Mesodermal cell (in vitro differentiated cells): ENCODE measurements around the gene RNF5.
A peak's percentile ranks its signal among the peaks of the same experiment; 100 is the strongest.
"Not testable (repeated sequence)": the region's sequence is repeated elsewhere in the genome, so short reads cannot be mapped to it uniquely, and the experiment has no call there.

Experiments used
- H3K27ac ChIP-seq: 2 replicates; pipeline ENCODE4 v1.7.0; 2013; ENCODE audit warnings: mild to moderate bottlenecking, low read depth, low read length, moderate library complexity; ENCODE audit not compliant: severe bottlenecking
- H3K36me3 ChIP-seq: 2 replicates; pipeline ENCODE4 v1.7.1; 2013; ENCODE audit warnings: mild to moderate bottlenecking, low read length, moderate library complexity; ENCODE audit not compliant: control insufficient read depth, insufficient read depth
- H3K4me1 ChIP-seq: one replicate; pipeline ENCODE4 v1.7.1; 2013; ENCODE audit warnings: mild to moderate bottlenecking, low read length; ENCODE audit not compliant: insufficient read depth, control insufficient read depth, poor library complexity, severe bottlenecking
- H3K4me3 ChIP-seq: 2 replicates; pipeline ENCODE4 v1.7.0; 2013; ENCODE audit warnings: low read length, control low read depth, mild to moderate bottlenecking; ENCODE audit not compliant: insufficient read depth, poor library complexity, severe bottlenecking; ENCODE audit errors: extremely low read depth
- H3K9me3 ChIP-seq: 2 replicates; pipeline ENCODE4 v1.7.1; 2013; ENCODE audit warnings: mild to moderate bottlenecking, low read length, moderate library complexity; ENCODE audit not compliant: control insufficient read depth
- WGBS, 2 experiments: methylation state at CpG; one replicate each; pipeline ENCODE4 v1.1.5; 2013; ENCODE audit warnings: missing lambda C conversion rate in 2 of 2; ENCODE audit not compliant: insufficient coverage in 2 of 2; 5-methylcytosine and 5-hydroxymethylcytosine counted together

Gene RNF5

GRCh38 chr6:32185681-32186131, 7.5 kb downstream of the RNF5 start:
- Histone ChIP-seq H3K27ac (peak overlapping the region; percentile 41), H3K4me1 (peaks cover 27% of the 10 kb centered on the region), H3K4me3 (peak overlapping the region; percentile 5), H3K36me3 (peaks cover 70% of the 10 kb centered on the region)
- not testable (repeated sequence) for H3K9me3 ChIP-seq
- WGBS, 2 experiments: 35% methylated on average over 4 to 9 of the region's 11 CpGs

DNA sequence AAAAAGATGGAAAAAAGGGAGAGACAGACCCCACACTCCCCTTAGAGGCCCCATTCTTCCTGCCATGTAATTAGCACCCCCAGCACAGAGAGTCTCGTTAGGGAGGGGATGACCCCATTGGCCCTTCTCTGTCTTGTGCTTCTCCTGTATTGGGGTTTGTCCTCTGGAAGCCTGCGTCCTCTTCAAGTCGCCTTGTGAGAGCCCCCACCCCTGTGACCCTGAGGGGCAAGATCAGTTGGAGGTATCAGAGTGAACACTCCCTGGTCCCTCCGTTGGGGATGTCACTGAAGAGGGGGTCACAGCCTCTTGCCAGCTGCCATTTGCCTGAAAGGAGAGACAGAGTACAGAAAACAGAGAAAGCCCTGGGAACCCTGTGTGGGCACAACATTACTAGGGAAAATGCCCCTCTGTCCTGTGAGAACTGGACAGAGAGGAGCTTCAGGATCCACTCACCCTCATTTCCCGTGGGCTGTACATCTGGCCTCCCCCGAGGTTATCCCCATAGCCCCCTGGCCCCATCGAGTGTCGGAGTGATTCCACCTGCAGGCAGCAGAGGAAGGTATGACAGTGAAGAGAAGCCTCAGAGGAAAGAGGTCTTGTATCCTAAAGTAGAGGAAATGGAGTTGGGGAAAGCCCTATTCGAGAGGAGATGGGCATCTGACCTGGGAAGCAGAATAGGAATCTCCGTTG, 8.1 kb downstream of the RNF5 start:
- H3K27ac ChIP-seq: peak overlapping the region; percentile 41
- H3K4me1 ChIP-seq: peaks cover 33% of the 10 kb centered on the region
- H3K36me3 ChIP-seq: peaks cover 64% of the 10 kb centered on the region
- H3K9me3 ChIP-seq, H3K4me3 ChIP-seq: not testable (repeated sequence)
- WGBS, 2 experiments: 86 to 98% methylated on average over 4 to 9 of the region's 10 CpGs

DNA sequence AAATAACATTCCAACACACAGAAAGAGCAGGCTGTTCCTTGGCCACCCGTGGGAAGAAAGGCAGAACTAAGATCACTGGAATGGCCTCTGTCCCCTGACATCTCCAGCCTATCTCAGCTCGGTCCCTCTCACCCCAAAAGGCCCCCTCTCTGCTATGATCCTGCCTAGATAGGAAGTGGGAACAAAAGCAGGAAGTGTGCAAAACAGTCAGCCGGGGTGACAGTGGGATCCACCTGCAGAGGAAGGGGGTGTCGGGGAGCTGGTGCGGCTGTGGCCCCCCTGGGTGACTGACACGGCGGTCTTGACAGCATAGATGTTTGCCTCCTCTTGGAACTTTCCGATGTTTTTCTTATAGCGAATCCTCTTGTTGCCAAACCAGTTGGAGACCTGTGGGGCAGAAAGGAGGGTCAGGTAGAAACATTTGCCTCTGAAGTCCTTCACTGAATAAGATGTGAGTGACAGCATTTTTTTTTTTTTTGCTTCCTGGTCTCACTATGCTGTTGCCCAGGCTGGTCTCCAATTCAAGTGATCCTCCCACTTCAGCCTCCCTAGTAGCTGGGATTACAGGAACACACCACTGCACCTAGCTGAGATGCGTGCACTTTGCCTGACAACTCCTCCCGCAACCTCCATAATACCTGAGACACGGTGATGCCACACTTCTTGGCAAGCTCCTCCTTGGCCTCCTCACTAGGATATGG, 9.0 kb downstream of the RNF5 start:
- Histone ChIP-seq H3K27ac (no peak overlapping the region), H3K4me1 (peaks cover 42% of the 10 kb centered on the region)
- 95 to 97% methylated on average over 7 to 9 of the region's 12 CpGs for WGBS, 2 experiments

DNA sequence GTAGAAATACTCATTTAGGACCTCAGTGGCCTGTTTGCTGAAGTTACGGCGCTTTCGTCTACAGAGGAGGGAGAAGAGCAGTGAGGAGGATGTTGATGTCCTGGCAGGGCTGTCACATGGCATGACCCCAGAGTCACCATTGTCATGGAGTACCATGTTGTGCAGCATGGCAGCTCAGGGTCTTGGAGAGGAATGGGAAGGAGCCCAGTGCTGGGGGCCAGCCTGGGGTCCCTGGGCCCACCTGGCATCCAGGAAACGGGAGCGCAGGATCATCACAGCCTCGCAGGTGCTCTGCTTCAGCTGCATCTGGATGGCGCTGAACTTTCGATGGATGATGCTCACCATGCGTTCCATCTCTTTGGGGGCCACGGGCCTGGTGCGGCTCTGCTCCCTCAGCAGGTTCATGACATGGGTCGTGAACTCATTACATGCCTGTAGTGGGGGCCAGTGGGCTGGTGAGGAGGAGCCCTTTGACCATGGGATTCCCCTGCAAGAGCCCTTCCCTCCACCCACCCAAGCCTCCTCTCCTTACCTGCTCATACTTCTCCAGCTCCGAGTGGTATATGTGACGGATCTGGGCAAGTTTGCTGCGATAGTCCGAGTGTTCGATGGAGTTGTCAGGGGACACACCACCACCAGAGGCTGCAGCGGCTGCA, 9.6 kb downstream of the RNF5 start:
- H3K9me3 ChIP-seq, H3K27ac ChIP-seq: not testable (repeated sequence)
- WGBS, 2 experiments: 95 to 100% methylated on average over 3 to 4 of the region's 18 CpGs
- Histone ChIP-seq H3K4me1 (peaks cover 49% of the 10 kb centered on the region), H3K36me3 (peaks cover 50% of the 10 kb centered on the region), H3K4me3 (peak overlapping the region; percentile 74)

More for the DNA sequence above, 9.0 kb downstream of the RNF5 start:
- Histone ChIP-seq H3K36me3 (peaks cover 56% of the 10 kb centered on the region), H3K4me3 (no peak overlapping the region), H3K9me3 (no peaks in the 10 kb centered on the region)

DNA sequence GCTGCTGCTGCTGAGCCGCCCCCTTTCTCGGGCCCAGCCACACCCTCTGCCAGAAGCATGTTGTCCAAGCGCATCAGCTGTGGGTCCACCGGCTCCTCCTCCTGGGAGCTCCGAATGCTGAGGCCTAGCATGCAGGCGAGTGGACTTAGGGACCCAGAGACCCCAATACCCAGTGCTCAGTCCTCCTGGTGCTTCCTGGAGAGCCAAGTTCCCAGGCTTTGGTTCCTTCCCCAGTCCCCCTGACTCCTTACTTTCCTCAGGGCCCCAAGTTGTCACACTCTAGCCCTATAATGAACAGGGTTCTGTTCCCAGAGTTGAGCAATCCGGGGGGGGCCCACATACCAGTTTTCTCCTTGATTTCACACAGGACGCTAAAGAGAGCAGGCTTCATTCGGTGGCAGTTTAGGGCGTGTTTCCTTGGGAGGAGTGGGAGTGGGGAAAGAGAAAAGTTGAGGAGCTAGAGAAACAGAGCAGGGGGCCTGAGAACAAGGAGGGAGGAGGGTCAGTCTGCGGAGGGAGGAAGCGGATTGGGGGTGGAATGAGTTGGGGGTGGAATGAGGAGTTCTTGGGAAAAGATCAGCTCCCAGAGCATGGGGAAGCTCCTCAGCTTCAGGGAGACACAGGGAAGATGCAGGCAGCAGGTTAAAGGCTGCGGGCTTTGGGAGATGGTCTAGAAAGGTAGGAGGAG, 10.3 kb downstream of the RNF5 start:
- H3K4me3 ChIP-seq: peak overlapping the region; percentile 74
- H3K4me1 ChIP-seq: peaks cover 56% of the 10 kb centered on the region
- 28 to 33% methylated on average over 7 to 10 of the region's 13 CpGs for WGBS, 2 experiments
- H3K27ac ChIP-seq: peak overlapping the region; percentile 82
- H3K9me3 ChIP-seq: no peaks in the 10 kb centered on the region
- peaks cover 44% of the 10 kb centered on the region for H3K36me3 ChIP-seq

GRCh38 chr6:32189069-32189741, 11.0 kb downstream of the RNF5 start:
- Histone ChIP-seq H3K4me1 (peaks cover 54% of the 10 kb centered on the region), H3K9me3 (no peaks in the 10 kb centered on the region), H3K4me3 (peak overlapping the region; percentile 74), H3K27ac (peak overlapping the region; percentile 82), H3K36me3 (peaks cover 37% of the 10 kb centered on the region)
- 7 to 16% methylated on average over 2 to 9 of the region's 10 CpGs for WGBS, 2 experiments

- H3K4me3 ChIP-seq: peak overlapping the region; percentile 74
- peaks cover 34% of the 10 kb centered on the region for H3K36me3 ChIP-seq
- 3% methylated on average over 5 of the region's 23 CpGs; no CpG with 5 or more reads in 1 of the 2 experiments for WGBS, 2 experiments
- H3K9me3 ChIP-seq: no peaks in the 10 kb centered on the region
- peaks cover 56% of the 10 kb centered on the region for H3K4me1 ChIP-seq
- H3K27ac ChIP-seq: peak overlapping the region; percentile 82
Measured at GRCh38 chr6:32189742-32190053, 11.5 kb downstream of the RNF5 start.

DNA sequence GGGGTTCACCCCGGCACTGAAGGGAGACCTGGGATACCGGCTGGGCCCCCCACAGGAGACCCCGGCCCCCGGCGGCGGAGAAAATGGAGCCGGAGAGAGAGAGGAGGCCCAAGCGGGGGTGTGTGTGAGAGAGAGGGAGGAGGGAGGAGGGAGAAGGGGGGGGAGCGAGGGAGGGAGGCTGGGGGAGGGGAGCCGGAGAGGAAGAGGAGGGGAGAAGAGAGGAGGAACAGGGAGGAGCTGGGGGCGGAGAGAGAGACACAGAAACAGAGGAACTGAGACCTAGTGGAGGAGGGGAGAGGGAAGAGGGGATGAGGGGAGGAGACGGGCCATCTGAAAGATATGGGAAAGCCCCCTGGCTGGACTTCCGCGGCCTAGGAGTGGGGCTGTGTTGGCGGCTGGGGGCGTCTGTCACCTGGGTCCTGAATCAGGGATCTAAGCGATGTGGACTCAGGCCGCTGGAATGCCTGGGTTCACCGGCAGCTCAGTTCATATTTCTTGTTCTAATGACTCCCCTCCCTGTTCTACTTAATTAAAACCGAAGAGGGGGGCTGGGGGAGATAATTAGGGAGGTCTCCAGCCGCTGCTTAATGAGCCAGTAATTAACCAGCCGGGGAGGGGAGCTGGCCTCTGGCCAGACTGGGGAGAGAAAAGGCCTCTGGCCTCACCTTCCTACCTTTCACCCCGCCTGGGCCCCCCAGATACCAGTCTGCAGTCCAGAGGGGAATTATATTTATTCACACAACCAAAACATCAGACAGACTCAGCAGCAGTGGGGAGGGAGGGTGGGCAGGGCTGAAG, 12.0 kb downstream of the RNF5 start, which contains the start of gene PBX2:
PBX2 (minus strand) TSS at position 149 of the 798 bp plus-strand sequence. CDS start 287 bp downstream, outside the sequence.
- WGBS, 2 experiments: 0% methylated on average over 4 to 7 of the region's 23 CpGs
- Histone ChIP-seq H3K27ac (peak within 1 kb of the TSS; percentile 82), H3K36me3 (peaks cover 34% of the 10 kb centered on the region), H3K4me3 (peak within 1 kb of the TSS; percentile 74), H3K4me1 (peaks cover 59% of the 10 kb centered on the region), H3K9me3 (no peaks in the 10 kb centered on the region)

- WGBS, 2 experiments: 86 to 91% methylated on average over 6 to 7 of the region's 8 CpGs
- H3K4me3 ChIP-seq: peak overlapping the region; percentile 1
- peaks cover 31% of the 10 kb centered on the region for H3K36me3 ChIP-seq
- H3K4me1 ChIP-seq: peaks cover 56% of the 10 kb centered on the region
- H3K9me3 ChIP-seq: no peaks in the 10 kb centered on the region
- peak overlapping the region; percentile 45 for H3K27ac ChIP-seq
Measured at GRCh38 chr6:32190911-32191677, 12.9 kb downstream of the RNF5 start.
